ENCODE results near the gene MPZL3.

The MPZL3 gene

DNA sequence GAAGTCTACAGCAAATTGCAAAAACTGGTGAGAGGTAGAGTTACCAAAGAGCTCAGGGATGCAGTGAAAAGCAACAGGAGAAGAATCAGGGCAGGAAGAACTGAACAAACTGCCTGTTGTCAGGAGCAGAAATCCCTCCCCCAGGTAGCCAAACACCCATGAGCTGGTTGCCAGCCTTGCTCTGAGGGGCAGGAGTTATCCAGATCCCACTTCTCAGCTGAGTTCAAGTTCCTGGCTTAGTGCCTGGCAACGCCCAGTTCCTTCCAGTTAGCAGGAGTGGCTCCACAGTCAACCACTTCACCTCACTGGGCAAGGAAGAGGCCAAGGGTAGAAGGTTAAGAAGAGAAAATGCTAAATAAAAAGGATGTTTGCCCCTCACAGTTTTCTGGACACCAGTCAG lies 13.8 kb upstream of the MPZL3 start:
- in situ Hi-C loops (cut with MboI; ENCODE audit: low sequenced_read_pairs) = no loop called here

DNA sequence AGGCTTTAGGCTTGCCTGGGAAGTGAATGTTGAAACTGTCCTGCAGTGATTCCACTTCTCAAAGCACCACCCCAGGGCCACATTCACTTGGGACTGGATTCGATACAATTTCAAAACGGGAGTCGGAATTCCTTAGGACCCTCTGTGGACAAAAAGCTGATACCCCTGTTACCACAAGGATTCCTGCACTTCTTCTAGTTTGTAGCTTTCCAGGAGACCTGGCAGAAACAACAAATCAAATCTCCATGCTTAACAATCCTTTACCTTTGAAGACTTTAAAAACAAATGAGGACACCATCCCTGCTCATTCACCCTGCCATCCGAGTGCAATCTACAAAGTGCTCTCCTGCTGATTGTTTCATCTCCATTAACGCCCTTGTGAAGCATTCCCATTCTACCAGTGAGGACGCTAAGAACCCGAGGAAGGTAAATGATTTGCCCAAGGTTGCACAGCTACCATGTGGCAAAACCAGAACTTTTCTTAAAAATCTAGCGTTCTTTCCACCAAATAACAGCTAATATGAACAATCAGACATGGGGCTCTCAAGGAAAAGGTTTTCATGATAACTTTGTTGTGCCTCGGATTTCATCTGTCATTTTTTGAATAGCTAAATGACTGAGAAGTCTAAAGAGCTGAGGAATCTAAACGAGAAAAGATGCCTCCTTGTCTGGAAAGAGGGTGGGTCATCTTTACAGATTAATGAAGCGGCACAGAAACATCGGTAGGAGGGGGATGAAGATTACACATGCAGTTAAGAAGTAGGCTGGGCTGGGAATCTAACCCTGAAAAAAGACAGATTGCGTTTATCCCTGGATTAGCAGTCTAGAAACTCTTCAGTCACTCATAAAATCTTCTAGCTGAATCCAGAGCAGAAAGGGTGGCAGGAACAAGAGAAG lies 12.7 kb upstream of the MPZL3 start:
- in situ Hi-C loops (cut with MboI; ENCODE audit: low sequenced_read_pairs) = no loop called here

- in situ Hi-C loops (cut with MboI; ENCODE audit: low sequenced_read_pairs) = no loop called here
Observed at GRCh38 chr11:118263695-118264568, 11.8 kb upstream of the MPZL3 start, which contains the start of gene MPZL2. TSS of gene MPZL2 (minus strand) at chr11:118264297. CDS start at chr11:118264153, 144 bp downstream.

GRCh38 chr11:118263112-118263511 lies 10.9 kb upstream of the MPZL3 start:
- in situ Hi-C loops (cut with MboI; ENCODE audit: low sequenced_read_pairs) = no loop called here

- in situ Hi-C loops (cut with MboI; ENCODE audit: low sequenced_read_pairs) = no loop called here
Observed at GRCh38 chr11:118260353-118260752, 8.2 kb upstream of the MPZL3 start.

- in situ Hi-C loops (cut with MboI; ENCODE audit: low sequenced_read_pairs) = no loop called here
Observed at GRCh38 chr11:118259138-118259537, 7.0 kb upstream of the MPZL3 start.

GRCh38 chr11:118258410-118258809 lies 6.2 kb upstream of the MPZL3 start:
- in situ Hi-C loops (cut with MboI; ENCODE audit: low sequenced_read_pairs) = no loop called here

DNA sequence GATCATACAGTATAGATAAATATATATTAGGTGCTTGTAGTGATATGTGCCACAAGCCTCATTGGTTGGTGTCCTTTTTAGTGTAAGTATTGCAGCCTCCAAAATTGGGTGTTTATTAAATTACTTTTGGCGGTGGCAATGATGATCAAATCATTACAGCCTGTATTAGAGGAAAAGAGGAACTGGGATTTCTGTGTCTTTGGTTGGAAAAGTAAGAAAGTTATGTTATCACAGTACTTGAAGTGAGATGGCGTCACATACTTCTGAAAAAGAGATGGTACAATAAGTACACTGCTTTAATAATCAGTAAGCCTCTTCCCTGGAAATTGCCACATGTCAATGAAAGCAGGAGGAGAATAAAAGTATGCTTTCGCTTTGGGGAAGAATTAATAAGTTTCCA lies 523 bp upstream of the MPZL3 start:
- in situ Hi-C loops (cut with MboI; ENCODE audit: low sequenced_read_pairs) = no loop called here

GRCh38 chr11:118247041-118247440 lies 5.1 kb downstream of the MPZL3 start:
- in situ Hi-C loops (cut with MboI; ENCODE audit: low sequenced_read_pairs) = no loop called here

- in situ Hi-C loops (cut with MboI; ENCODE audit: low sequenced_read_pairs) = no loop called here
Observed at GRCh38 chr11:118245936-118246562, 6.1 kb downstream of the MPZL3 start.

GRCh38 chr11:118243993-118244762 lies 8.0 kb downstream of the MPZL3 start:
- in situ Hi-C loops (cut with MboI; ENCODE audit: low sequenced_read_pairs) = no loop called here

DNA sequence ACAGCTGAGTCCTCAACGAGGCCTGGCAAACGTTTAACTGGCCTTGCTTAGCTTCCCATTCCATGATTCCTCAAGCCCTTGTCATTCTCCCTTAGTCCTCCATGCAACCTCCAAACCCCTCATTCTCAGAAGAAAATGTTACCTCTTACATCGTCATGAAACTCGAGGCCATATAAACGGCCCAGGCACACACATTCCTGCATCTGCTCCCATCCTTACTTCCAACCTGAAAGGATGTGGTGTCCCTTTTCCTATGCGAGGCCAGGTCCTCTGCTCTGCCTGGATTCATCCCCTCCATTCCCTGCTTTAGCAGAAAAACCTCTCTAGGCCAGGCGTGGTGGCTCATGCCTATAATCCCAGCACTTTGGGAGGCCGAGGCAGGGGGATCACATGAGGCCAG lies 9.0 kb downstream of the MPZL3 start:
- in situ Hi-C loops (cut with MboI; ENCODE audit: low sequenced_read_pairs) = no loop called here

- in situ Hi-C loops (cut with MboI; ENCODE audit: low sequenced_read_pairs) = no loop called here
Observed at GRCh38 chr11:118241764-118242098, 10.4 kb downstream of the MPZL3 start.

- in situ Hi-C loops (cut with MboI; ENCODE audit: low sequenced_read_pairs) = no loop called here
Observed at GRCh38 chr11:118240999-118241763, 11.0 kb downstream of the MPZL3 start.

- in situ Hi-C loops (cut with MboI; ENCODE audit: low sequenced_read_pairs) = no loop called here
Observed at GRCh38 chr11:118239509-118240205, 12.5 kb downstream of the MPZL3 start.

DNA sequence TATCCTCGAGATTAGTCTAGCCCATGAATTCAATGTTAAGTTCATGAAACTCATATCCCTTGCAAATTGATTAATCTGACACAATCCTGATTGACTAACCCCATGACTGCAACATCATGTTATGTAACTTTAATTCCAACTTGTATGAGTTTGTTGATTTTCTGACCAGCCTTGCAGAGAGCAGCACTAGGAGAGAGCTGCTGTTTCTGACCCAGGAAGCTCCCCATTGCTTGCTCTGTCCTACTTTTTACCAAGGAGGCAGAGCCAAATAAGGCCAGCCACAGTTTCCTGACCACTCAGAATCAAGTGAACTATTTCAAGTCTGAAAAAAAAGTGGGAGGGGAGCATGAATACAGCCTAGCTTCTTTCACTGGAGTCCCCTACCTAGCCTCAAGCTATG lies 13.2 kb downstream of the MPZL3 start:
- in situ Hi-C loops (cut with MboI; ENCODE audit: low sequenced_read_pairs) = no loop called here

GRCh38 chr11:118238421-118238820 lies 13.7 kb downstream of the MPZL3 start:
- in situ Hi-C loops (cut with MboI; ENCODE audit: low sequenced_read_pairs) = no loop called here

GRCh38 chr11:118236170-118236569 lies 16.0 kb downstream of the MPZL3 start:
- in situ Hi-C loops (cut with MboI; ENCODE audit: low sequenced_read_pairs) = no loop called here

DNA sequence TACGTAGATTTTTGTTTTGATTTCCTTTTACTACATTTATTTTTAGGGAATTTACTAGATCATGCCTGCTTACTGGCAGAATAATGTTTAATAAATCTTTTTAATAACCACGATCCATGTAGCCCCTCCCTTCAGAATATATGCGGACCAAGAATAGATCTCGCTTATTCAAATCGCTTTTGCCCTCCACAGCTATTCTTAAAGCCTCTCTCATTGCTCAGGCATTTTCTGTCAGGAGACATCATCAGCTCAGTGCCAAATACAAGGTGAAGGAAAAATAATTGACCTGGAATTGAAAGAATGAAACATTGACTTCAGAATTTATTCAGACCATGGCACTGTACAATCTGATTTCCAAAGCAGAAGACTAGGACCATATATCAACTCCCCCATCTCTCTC lies 17.3 kb downstream of the MPZL3 start:
- in situ Hi-C loops (cut with MboI; ENCODE audit: low sequenced_read_pairs) = no loop called here

All from HL-60/S4 (cell line).